Neuron (in vitro differentiated cells): Measurements from ENCODE around the gene SDR42E1.

ENCODE experiments used
- H2AFZ ChIP-seq: one replicate; pipeline ENCODE4 v1.6.1; 2013; ENCODE audit warnings: low read depth, mild to moderate bottlenecking, inconsistent platforms, low read length, moderate library complexity
- H3K27me3 ChIP-seq: one replicate; pipeline ENCODE4 v1.6.1; 2013; ENCODE audit warnings: low read length; ENCODE audit not compliant: insufficient read depth
- H3K36me3 ChIP-seq: one replicate; pipeline ENCODE4 v1.6.1; 2013; ENCODE audit warnings: low read length; ENCODE audit not compliant: insufficient read depth
- H3K4me1 ChIP-seq: one replicate; pipeline ENCODE4 v1.6.1; 2013; ENCODE audit warnings: low read length; ENCODE audit not compliant: insufficient read depth
- H3K4me3 ChIP-seq: 2 replicates; pipeline ENCODE4 v1.5.1; 2013; ENCODE audit warnings: mild to moderate bottlenecking, low read length, moderate library complexity
- H3K9me3 ChIP-seq: one replicate; pipeline ENCODE4 v1.6.1; 2013; ENCODE audit warnings: low read length

The SDR42E1 gene, protein sequence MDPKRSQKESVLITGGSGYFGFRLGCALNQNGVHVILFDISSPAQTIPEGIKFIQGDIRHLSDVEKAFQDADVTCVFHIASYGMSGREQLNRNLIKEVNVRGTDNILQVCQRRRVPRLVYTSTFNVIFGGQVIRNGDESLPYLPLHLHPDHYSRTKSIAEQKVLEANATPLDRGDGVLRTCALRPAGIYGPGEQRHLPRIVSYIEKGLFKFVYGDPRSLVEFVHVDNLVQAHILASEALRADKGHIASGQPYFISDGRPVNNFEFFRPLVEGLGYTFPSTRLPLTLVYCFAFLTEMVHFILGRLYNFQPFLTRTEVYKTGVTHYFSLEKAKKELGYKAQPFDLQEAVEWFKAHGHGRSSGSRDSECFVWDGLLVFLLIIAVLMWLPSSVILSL

DNA sequence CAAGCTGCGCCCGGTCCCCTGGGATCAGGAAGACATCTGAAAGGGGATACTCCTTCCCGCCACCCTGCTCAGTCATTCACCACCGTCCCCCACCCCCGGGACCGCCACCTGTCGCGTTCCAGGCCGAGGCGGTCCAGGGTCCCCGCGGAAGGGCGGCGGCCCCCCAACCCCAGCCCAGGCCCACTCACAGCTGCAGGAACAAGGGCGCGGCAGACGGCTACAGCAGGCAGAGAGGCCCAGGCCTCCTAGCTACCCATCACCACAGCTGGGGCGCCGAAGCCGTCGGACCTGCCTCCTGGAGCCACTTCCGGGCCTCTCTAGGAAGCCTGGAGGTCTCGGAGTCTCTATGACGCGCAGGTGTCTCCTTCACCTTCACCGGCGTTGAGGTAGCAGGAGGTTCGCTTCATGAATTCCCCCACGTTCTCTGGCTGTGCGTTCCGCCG lies at the start of gene SDR42E1:
Gene SDR42E1, minus strand, starts transcription at position 272 of the 443 bp plus-strand sequence. CDS start 10,612 bp downstream, outside the sequence.
- no peaks in the 10 kb centered on the region for H3K27me3 ChIP-seq
- no peak within 1 kb of the TSS for H3K4me3 ChIP-seq
- H2AFZ ChIP-seq = no peak within 1 kb of the TSS
- H3K36me3 ChIP-seq = no peaks in the 10 kb centered on the region
- H3K9me3 ChIP-seq = no peaks in the 10 kb centered on the region
- no peaks in the 10 kb centered on the region for H3K4me1 ChIP-seq

DNA sequence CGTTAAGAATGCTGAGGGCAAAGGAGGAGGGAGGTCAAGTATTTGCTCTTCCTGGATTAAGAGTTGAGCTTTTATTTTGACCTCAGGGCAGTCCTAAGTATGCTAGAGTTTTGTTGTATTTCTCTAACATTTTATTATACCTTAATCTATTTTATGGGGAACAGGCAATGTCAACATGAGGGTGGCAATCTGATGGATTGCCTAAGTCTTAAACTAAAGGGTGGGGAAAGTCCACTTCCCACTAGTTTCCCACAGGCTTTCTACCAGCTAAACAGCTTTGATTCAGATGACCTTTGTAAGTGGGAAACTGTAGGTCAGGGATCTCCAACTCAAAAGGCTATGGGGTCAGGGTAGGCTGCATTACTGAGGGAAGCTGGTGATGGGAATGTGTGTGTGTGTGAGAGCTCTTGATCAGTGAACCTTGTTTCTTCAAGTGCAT lies 48.7 kb upstream of the SDR42E1 start:
- Histone ChIP-seq H3K9me3 (no peaks in the 10 kb centered on the region), H3K27me3 (no peaks in the 10 kb centered on the region), H3K4me1 (no peaks in the 10 kb centered on the region), H3K36me3 (no peaks in the 10 kb centered on the region), H3K4me3 (no peak overlapping the region), H2AFZ (no peak overlapping the region)

DNA sequence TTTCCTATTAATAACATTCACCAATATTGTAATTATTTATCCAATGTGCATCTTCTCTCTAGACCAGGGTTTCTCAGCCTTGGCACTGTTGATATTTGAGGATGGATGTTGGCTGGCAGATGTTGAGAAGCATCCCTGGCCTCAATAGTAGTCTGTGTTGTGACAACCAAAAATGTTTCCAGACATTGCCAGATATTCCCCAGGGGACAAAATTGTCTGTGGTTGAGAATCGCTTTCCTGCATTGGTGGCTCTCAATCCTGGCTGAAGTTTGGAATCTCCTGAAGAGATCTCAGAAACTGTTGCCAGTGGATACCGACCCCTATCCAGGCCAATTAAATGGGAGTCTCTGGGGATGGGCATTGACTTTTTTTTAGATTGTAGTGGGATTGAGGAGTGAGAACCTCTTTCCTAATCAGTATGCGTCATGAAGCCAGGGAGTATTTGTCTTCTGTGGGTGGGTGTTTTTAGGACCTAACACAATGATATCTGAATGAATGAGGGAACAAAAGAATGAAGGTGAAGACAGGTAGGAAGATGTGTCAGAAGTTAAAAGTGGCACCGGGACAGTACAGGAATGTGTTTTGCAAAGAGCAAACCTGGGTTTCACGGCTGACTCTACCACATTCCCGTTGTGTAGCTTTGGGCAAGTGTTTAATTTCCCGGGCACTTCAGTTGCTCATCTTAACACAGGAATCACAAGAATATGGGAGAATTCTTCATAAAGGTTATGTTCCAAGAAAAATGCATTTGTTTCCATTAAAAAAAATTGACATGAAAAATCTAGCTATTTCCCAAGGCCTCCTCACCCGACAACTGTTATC lies 48.1 kb upstream of the SDR42E1 start:
- H3K27me3 ChIP-seq = no peaks in the 10 kb centered on the region
- no peak overlapping the region for H3K4me3 ChIP-seq
- H3K4me1 ChIP-seq = no peaks in the 10 kb centered on the region
- no peaks in the 10 kb centered on the region for H3K36me3 ChIP-seq
- no peak overlapping the region for H2AFZ ChIP-seq
- no peaks in the 10 kb centered on the region for H3K9me3 ChIP-seq

DNA sequence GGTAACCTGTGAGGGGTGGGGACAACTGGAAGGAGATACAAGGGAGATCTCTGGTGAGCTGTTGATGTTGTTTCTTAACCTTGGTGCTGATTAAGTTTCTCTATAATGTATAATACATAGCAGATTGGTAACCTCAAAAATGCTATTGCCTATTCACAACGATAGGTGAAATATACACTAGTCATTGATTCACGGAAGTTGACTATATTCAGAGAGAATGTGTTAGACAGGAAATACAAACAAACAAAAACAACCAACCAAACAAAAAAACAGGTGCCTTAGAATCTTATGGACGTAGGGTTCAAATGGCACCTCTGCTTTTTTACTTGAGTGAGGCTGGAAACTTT lies 45.3 kb upstream of the SDR42E1 start:
- H3K36me3 ChIP-seq = no peaks in the 10 kb centered on the region
- no peaks in the 10 kb centered on the region for H3K27me3 ChIP-seq
- no peaks in the 10 kb centered on the region for H3K4me1 ChIP-seq
- H3K9me3 ChIP-seq = no peaks in the 10 kb centered on the region
- H2AFZ ChIP-seq = no peak overlapping the region
- H3K4me3 ChIP-seq = no peak overlapping the region

DNA sequence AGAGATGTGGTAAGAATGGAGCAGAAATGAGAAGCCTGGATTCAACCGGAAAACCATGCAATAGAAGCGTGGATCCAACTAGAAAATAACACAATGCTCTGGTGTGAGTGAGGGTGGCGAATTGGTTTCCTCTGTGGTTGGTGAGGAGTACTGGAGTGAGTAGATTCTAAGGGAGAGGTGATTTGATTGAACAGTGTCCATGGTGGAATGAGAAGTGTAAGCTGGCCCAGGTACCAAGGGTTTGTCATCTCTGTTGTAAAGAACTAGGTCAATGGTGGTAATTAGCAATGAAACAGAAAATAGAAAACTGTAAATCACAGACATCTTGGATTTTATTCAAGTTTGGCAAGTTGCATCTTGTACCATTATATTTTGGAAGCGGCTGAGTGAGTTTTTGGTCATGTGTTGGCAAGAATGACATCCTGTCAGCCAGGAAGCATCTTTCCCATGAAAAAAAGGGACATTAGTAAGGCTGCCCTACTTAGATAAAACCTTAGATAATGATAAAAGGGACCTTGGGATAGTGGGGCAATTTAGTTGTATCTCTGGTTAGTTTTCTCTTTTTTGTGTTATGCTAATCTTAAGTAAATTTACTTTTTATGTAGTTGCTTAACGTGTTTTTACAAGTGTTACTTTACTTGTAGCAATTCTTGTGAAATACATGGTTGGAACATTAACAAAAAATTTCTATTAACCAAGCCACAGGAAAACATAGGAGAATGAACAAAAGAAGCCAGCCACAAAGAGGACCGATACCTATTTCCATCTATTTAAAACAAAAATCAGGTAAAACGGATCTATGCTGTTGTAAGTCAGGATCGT lies 44.7 kb upstream of the SDR42E1 start:
- Histone ChIP-seq H3K36me3 (no peaks in the 10 kb centered on the region), H3K4me1 (no peaks in the 10 kb centered on the region), H3K9me3 (no peaks in the 10 kb centered on the region), H2AFZ (no peak overlapping the region), H3K4me3 (no peak overlapping the region), H3K27me3 (no peaks in the 10 kb centered on the region)

DNA sequence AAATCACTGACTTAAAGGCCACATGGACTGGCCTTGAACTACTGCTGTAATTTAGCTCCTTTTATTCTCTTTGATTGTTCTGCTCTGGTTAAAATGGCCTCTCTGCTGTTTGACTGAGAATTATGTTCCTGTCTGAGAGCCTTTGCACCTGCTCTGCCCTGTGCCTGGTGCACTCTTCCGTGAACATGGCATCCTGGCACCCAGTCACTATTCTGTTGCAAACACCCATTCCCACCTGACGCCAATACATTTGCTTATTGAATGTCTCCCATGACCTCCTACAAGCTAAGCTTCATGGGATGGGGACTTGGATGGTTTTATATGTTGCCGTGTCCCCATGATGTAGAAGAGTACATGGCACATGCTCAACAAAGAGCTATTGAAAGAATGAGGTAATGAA lies 43.8 kb upstream of the SDR42E1 start:
- no peaks in the 10 kb centered on the region for H3K4me1 ChIP-seq
- no peaks in the 10 kb centered on the region for H3K27me3 ChIP-seq
- H2AFZ ChIP-seq = no peak overlapping the region
- no peaks in the 10 kb centered on the region for H3K36me3 ChIP-seq
- H3K9me3 ChIP-seq = no peaks in the 10 kb centered on the region
- H3K4me3 ChIP-seq = no peak overlapping the region

DNA sequence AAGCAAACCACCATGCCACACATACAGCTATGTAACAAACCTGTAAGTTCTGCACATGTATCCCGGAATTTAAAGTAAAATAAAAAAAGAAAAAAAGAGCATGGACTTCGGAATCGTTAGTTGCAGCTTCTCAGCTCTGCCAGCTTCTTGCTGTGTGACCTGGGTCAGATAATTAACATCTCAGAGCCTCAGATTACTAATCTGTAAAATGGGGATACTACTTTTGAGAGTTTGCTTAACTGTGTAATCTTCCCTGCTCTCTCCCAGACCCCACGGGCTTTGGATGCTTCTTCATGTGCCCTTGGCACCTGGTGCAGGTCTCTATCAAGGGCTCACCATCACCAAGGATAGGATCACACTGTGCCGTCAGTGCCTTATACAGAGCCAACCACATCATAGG lies 40.4 kb upstream of the SDR42E1 start:
- Histone ChIP-seq H3K9me3 (no peaks in the 10 kb centered on the region), H3K27me3 (no peaks in the 10 kb centered on the region), H2AFZ (no peak overlapping the region), H3K4me1 (no peaks in the 10 kb centered on the region), H3K4me3 (no peak overlapping the region), H3K36me3 (no peaks in the 10 kb centered on the region)

DNA sequence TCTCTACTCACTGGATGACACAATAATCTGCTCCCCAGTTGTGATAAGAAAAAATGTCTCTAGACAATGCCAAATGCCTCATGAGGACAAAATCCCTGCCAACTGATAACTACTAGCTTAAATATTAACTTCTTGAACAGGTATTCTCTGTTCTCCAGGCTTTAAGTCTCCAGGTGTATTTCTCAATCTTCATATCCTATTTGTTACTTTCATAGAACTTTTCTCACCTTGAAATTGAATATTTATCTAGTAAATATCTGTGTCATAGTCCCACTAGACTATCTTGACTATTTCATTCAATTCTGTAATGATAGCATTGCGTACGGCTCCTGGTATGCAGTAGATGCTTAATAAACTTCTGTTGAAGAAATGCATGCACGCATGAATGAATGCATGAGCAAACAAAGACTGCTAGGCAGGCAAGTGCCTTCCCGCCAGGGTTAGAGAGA lies 39.7 kb upstream of the SDR42E1 start:
- no peaks in the 10 kb centered on the region for H3K27me3 ChIP-seq
- no peaks in the 10 kb centered on the region for H3K9me3 ChIP-seq
- H3K4me1 ChIP-seq = peaks cover under 1% of the 10 kb centered on the region
- H2AFZ ChIP-seq = no peak overlapping the region
- H3K36me3 ChIP-seq = no peaks in the 10 kb centered on the region
- H3K4me3 ChIP-seq = no peak overlapping the region

DNA sequence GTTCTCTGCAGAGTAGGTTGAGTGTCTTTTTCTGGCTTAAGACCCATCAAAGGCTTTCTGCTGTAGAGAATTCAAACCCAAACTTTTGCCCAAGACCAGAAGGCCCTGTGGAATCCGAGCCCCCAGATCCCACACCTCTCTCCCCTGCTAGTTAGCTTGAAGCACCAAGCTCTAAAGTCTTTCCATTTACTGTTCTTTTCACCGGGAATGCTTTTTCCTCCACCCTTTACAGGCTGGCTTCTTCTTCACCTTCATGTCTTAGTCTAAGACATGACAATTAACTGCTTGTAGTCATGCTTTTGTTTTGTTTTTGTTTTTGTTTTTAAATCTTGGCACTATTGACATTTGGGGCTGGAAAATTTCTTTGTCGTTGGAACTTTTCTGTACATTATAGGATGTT lies 39.2 kb upstream of the SDR42E1 start:
- Histone ChIP-seq H3K27me3 (no peaks in the 10 kb centered on the region), H3K9me3 (no peaks in the 10 kb centered on the region), H2AFZ (no peak overlapping the region), H3K4me1 (peaks cover 5% of the 10 kb centered on the region), H3K36me3 (no peaks in the 10 kb centered on the region), H3K4me3 (no peak overlapping the region)

DNA sequence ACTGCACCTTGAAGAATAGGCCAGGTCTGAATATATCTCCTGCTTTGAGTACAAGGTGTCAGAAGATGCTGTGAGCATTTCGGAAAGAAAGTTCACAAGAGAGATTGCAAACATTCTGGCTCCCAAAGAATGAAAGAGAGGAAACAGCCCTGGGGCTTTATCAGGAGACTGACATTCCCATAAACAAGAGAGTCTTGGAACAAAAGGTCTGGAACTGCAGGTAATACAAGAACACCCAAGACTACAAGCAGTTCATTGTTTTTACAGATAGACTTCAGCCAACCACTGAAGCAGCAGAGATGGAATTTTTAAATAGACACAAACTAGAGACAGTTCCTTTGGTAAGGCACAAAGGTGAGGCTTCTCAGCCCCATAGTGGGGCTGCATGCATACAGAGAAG lies 38.2 kb upstream of the SDR42E1 start:
- Histone ChIP-seq H3K9me3 (no peaks in the 10 kb centered on the region), H3K4me3 (no peak overlapping the region), H3K27me3 (no peaks in the 10 kb centered on the region), H3K36me3 (no peaks in the 10 kb centered on the region), H2AFZ (no peak overlapping the region), H3K4me1 (peaks cover 5% of the 10 kb centered on the region)

DNA sequence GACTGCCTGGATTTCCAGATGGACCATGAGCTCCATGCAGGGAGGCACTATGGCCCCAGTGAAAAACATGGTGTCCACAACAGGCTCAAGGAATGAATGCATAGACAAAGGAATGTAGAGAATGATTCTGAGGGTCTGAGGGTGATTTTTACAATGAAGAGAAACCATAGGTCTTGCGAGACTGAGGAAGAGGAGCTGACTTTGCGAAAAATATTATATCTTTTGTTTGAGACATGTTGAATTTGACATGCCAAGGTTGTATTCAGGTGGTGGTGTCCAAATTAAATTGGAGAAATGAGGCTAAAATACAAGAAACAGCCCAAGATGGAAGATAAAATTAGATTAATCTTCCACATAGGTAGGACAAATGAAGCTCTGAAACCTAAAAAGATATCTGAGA lies 36.5 kb upstream of the SDR42E1 start:
- no peak overlapping the region for H3K4me3 ChIP-seq
- peaks cover 5% of the 10 kb centered on the region for H3K4me1 ChIP-seq
- H3K9me3 ChIP-seq = no peaks in the 10 kb centered on the region
- H3K27me3 ChIP-seq = no peaks in the 10 kb centered on the region
- H3K36me3 ChIP-seq = no peaks in the 10 kb centered on the region
- H2AFZ ChIP-seq = no peak overlapping the region

DNA sequence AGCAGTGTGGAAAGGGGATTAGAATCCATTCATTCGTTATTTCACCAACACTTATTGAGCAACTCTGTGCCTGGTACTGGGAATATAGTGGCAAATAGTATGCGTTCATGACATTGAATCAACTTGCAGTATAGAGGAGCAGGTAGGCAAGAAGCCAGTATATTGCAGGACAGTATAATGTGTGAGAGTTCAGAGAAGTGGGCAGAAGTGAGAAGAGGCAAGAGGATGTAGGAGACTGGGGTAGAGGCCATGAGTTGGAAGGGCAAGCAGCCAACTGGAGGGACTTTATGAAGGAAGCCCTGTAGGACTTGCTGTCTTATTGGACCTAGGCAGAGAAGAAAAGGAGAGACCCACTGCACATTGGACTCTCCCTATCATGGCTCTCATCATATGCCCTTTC lies 36.1 kb upstream of the SDR42E1 start:
- H3K27me3 ChIP-seq = no peaks in the 10 kb centered on the region
- no peak overlapping the region for H2AFZ ChIP-seq

DNA sequence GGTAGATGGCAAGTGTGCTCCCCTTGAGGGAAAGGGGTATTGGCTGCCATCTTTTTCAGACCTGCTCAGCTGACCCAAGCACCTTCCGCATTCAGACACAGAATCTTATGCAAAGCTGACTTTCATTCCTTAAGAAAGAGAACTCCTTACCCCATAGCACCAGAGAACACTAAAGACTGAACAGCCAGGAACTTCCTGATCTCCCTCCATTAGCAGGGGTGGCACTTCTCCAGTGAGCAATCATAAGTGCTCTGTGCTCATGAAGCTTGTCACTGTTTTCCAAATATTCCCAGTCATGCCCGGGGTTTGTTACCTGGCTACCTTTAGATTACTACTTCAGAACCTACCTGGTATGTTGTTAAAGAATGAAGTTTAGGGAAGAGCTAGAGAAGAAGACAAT lies 35.7 kb upstream of the SDR42E1 start:
- no peak overlapping the region for H2AFZ ChIP-seq
- no peaks in the 10 kb centered on the region for H3K27me3 ChIP-seq
- H3K4me3 ChIP-seq = no peak overlapping the region
- no peaks in the 10 kb centered on the region for H3K9me3 ChIP-seq
- no peaks in the 10 kb centered on the region for H3K36me3 ChIP-seq
- H3K4me1 ChIP-seq = peaks cover 5% of the 10 kb centered on the region

More for the DNA sequence above, 36.1 kb upstream of the SDR42E1 start:
- Histone ChIP-seq H3K36me3 (no peaks in the 10 kb centered on the region), H3K4me3 (no peak overlapping the region), H3K9me3 (no peaks in the 10 kb centered on the region), H3K4me1 (peaks cover 5% of the 10 kb centered on the region)
